Heart right ventricle (tissue), 16 donors: ENCODE measurements around the gene WDHD1. TPM values are rescaled to one million over a fixed set of nuclear protein-coding genes. Genes with fewer than 3 reads are reported as not detected.

Experiments used
- ATAC-seq, 8 donors: fragments of 200-7000 bp; cut with Tn5 transposase; one replicate each; pipeline ENCODE4 v1.9.1; 2020; ENCODE audit warnings: mild to moderate bottlenecking in 8 of 8, moderate library complexity in 8 of 8, moderate number of reproducible peaks in 1 of 8
- DNase-seq, 2 donors: peaks; one replicate each; pipeline ENCODE4 v3.0.0-alpha.2; 2020
- H3K27ac ChIP-seq, 10 donors: fragments of 200-600 bp; sonication (generic) in 2 of 10; one replicate each; pipeline versions ENCODE4 v1.5.0 to v1.8.0; 2020 to 2022; ENCODE audit warnings: mild to moderate bottlenecking in 3 of 10
- H3K27me3 ChIP-seq, 7 donors: fragments of 200-600 bp; one replicate each; pipeline ENCODE4 v1.8.0; 2021 to 2022; ENCODE audit warnings: mild to moderate bottlenecking in 2 of 7
- H3K36me3 ChIP-seq, 9 donors: fragments of 200-600 bp; sonication (generic) in 1 of 9; one replicate each; pipeline versions ENCODE4 v1.5.0 to v1.8.0; 2020 to 2022; ENCODE audit warnings: mild to moderate bottlenecking in 2 of 9
- H3K4me1 ChIP-seq, 9 donors: fragments of 200-600 bp; sonication (generic) in 1 of 9; one replicate each; pipeline versions ENCODE4 v1.5.0 to v1.8.0; 2020 to 2022; ENCODE audit warnings: mild to moderate bottlenecking in 4 of 9
- H3K4me3 ChIP-seq, 10 donors: fragments of 200-600 bp; sonication (generic) in 2 of 10; one replicate each; pipeline versions ENCODE4 v1.5.0 to v1.8.0; 2020 to 2022; ENCODE audit warnings: mild to moderate bottlenecking in 7 of 10, moderate library complexity in 2 of 10
- H3K9me3 ChIP-seq, 11 donors: fragments of 200-600 bp in 10 of 11; sonication (generic) in 2 of 11; one replicate each; pipeline versions ENCODE4 v1.5.0 to v1.8.0; 2013 to 2022; ENCODE audit warnings: mild to moderate bottlenecking in 2 of 11, control low read depth in 1 of 11, moderate library complexity in 1 of 11
- WGBS, 2 donors: extraction: QIAGEN DNeasy Blood & Tissue Kit; methylation state at CpG; one replicate each; pipeline ENCODE4 v1.1.7; 2013; ENCODE audit warnings: inconsistent platforms in 1 of 2; 5-methylcytosine and 5-hydroxymethylcytosine counted together
- intact Hi-C, 10 donors: fragments of 100-400 bp; cut with DNase I; formaldehyde crosslinking; loops; one replicate each; pipeline versions ENCODE4 v1.11.1 to v1.14.2; 2022
- polyA plus RNA-seq, 2 donors: library from polyadenylated mRNA; stranded (reverse); fragments of 200-250 nt; gene quantifications; one replicate each; pipeline ENCODE4 v1.2.3, GENCODE V29; 2013
- total RNA-seq, 10 donors: library from RNA; stranded (reverse); fragmentation: NEBNext Ultra II Directional in 3 of 10; extraction: Animal tissue kit (Norgen Biotek cat#: 25700) in 3 of 10; gene quantifications; one replicate each; pipeline versions ENCODE4 v1.2.1 to v1.2.4, GENCODE V29; 2021 to 2023
- TF ChIP-seq, protein P1 (sequence below), 9 donors: fragments of 200-600 bp; sonication (generic) in 2 of 9; IDR thresholded peaks; one replicate each; pipeline versions ENCODE4 v1.5.0 to v1.8.0; 2021 to 2022; ENCODE audit warnings: antibody characterized with exemption in 9 of 9, mild to moderate bottlenecking in 5 of 9, moderate library complexity in 1 of 9
- donor health status: Arrhythmogenic right ventricular cardiomyopathy.
- donor health status: ischemic (EF 13 %, LVEDD 7.1; RV severe dilation, severe dysfunction).
- donor health status: healthy with polysubstance abuse.
- donor health status: DM: no; HTN: yes; CAD: no.
- donor health status: DM: no; HTN: no; CAD: no.
- donor health status: ischemic (EF 25% LVEDD 6.9; RV normal size, moderate dysfunction).
- donor health status: ischemic (EF 25% LVEDD 5.7; RV mildly dilated, moderate dysfunction).
- donor health status: healthy.
- donor health status: DM: yes; HTN: yes; CAD: no.
- donor health status: Ischemic cardiomyopathy.
- donor health status: ischemic (EF 35%, LVEDD 5.7; RV mildly dilated, moderate dysfunction).
- donor health status: nonischemic (EF 11% LVEDD 7.7; RV severe dilation, severe dysfunction).
- donor health status: DM: yes; HTN: yes; CAD: no.
- donor health status: PGD.
- donor health status: ischemic (EF 29% LVEDD 5.4; RV normal size, mild dysfunction).
- donor health status: nonischemic (EF 23%, LVEDD 6.1; RV moderate dilation, normal function).

WDHD1 gene
- total and polyA plus RNA-seq, 12 donors = 0.59 to 2.7 (median 1.9) TPM

- Histone ChIP-seq H3K4me3 (no peak overlapping the region), H3K4me1 (no peaks in the 10 kb centered on the region), H3K36me3 (peaks cover 0 to 7% (median 0%) of the 10 kb centered on the region in 9 donors), H3K27ac (no peak overlapping the region), H3K9me3 (no peaks in the 10 kb centered on the region), H3K27me3 (no peaks in the 10 kb centered on the region)
- intact Hi-C loops = no loop called here
- DNase-seq = no peak
- WGBS, 2 donors = 96 to 97% methylated on average over 5 of the region's 5 CpGs
- TF ChIP-seq, protein P1, sequence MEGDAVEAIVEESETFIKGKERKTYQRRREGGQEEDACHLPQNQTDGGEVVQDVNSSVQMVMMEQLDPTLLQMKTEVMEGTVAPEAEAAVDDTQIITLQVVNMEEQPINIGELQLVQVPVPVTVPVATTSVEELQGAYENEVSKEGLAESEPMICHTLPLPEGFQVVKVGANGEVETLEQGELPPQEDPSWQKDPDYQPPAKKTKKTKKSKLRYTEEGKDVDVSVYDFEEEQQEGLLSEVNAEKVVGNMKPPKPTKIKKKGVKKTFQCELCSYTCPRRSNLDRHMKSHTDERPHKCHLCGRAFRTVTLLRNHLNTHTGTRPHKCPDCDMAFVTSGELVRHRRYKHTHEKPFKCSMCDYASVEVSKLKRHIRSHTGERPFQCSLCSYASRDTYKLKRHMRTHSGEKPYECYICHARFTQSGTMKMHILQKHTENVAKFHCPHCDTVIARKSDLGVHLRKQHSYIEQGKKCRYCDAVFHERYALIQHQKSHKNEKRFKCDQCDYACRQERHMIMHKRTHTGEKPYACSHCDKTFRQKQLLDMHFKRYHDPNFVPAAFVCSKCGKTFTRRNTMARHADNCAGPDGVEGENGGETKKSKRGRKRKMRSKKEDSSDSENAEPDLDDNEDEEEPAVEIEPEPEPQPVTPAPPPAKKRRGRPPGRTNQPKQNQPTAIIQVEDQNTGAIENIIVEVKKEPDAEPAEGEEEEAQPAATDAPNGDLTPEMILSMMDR (IDR thresholded peaks at IDR 0.05) = no peak
- ATAC-seq = no peak
Observed at GRCh38 chr14:54935958-54936357, 90.9 kb downstream of the WDHD1 start.

GRCh38 chr14:54935100-54935499 is 91.8 kb downstream of the WDHD1 start:
- intact Hi-C loops = no loop called here
- DNase-seq (no peak), ATAC-seq (no peak)
- Histone ChIP-seq H3K9me3 (no peaks in the 10 kb centered on the region), H3K4me3 (no peak overlapping the region), H3K4me1 (no peaks in the 10 kb centered on the region), H3K36me3 (no peaks in the 10 kb centered on the region), H3K27me3 (no peaks in the 10 kb centered on the region), H3K27ac (no peak overlapping the region)
- TF ChIP-seq, protein P1 (IDR thresholded peaks at IDR 0.05) = no peak
- WGBS, 2 donors = 49 to 50% methylated on average over 2 of the region's 2 CpGs

DNA sequence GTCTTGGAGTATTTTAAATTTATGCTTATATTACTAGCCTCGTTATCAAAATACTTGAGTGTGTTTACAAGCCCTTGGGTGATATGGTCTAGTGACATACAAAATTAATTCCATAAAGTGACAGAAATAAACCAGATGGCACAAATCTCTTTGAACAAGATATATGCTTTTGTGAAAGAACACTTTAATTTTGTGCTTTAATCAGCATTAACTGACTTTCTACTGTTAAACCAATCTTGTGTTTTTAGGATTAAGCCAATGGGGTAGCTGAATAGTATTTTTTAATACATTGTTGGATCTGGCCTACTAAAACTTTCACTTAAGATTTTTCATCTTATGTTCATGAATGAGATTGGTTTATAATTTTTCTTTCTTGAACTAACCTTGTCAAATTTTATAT is 93.9 kb downstream of the WDHD1 start:
- H3K4me3 ChIP-seq = no peak overlapping the region
- WGBS, 2 donors = 89 to 92% methylated on average over 1 of the region's 1 CpG
- H3K27me3 ChIP-seq = no peaks in the 10 kb centered on the region
- no peaks in the 10 kb centered on the region for H3K9me3 ChIP-seq
- ATAC-seq (no peak), DNase-seq (no peak)
- intact Hi-C loops = no loop called here
- no peaks in the 10 kb centered on the region for H3K36me3 ChIP-seq
- no peak overlapping the region for H3K27ac ChIP-seq
- TF ChIP-seq, protein P1 (IDR thresholded peaks at IDR 0.05) = no peak
- H3K4me1 ChIP-seq = no peaks in the 10 kb centered on the region

DNA sequence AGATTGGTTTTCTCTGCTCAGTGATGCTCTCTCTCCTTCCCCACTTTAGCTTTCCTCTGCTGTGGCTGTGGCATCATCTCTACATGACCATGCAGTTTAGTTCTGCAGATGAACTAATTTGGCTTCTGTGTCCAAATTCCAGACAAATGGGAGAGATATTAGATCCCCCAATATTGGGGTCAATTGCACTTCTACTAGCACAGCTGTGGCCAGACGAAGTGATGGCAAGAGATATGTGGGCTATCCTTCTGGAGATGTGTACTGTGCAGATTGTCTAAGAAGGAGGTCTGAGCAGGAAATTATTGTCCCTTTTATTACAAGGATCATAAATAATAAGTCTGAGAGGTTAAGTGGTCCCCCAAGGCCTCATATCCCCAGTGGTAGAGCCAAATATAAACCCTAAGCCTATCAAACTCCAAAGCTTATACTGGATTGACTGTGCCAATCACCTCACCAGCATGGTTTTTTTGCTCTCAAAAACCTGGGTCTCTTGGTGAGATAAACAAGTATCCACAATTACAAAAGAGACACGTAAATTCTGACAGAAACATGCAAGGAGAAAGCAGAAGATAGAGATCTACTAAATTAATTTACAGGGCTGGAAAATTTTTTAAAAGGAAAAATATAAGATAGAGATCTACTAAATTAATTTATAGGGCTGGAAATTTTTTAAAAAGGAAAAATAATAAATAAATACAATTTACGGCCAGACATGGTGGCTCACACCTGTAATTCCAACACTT is 95.1 kb downstream of the WDHD1 start:
- Histone ChIP-seq H3K4me3 (no peak overlapping the region), H3K27ac (no peak overlapping the region), H3K36me3 (no peaks in the 10 kb centered on the region), H3K4me1 (no peaks in the 10 kb centered on the region), H3K9me3 (no peaks in the 10 kb centered on the region), H3K27me3 (no peaks in the 10 kb centered on the region)
- no peak for ATAC-seq
- intact Hi-C loops = no loop called here
- TF ChIP-seq, protein P1 (IDR thresholded peaks at IDR 0.05) = no peak
- no peak for DNase-seq
- 96 to 97% methylated on average over 3 of the region's 3 CpGs for WGBS, 2 donors
